B cell (primary cell): ENCODE measurements around the gene AQP10. TPM values are rescaled to one million over a fixed set of nuclear protein-coding genes. Genes with fewer than 3 reads are reported as not detected.

ENCODE experiments used
- ATAC-seq: fragments of 200-7000 bp; cut with Tn5 transposase; one replicate; pipeline ENCODE4 v1.10.0; 2021; ENCODE audit warnings: low read depth, mild to moderate bottlenecking, moderate number of reproducible peaks, moderate library complexity
- CTCF ChIA-PET: fragments of 350-600 bp; sonication (Branson Sonifier 250); formaldehyde crosslinking; loops from one replicate; lab custom pipeline; 2021; ENCODE audit warnings: antibody characterized with exemption, inconsistent platforms; lab: Charles Lee
- POLR2A ChIA-PET: fragments of 350-600 bp; sonication (Branson Sonifier 250); formaldehyde crosslinking; loops from one replicate; lab custom pipeline; 2021; ENCODE audit warnings: antibody characterized with exemption; lab: Charles Lee
- DNase-seq: peaks from one replicate; pipeline ENCODE4 v3.0.0; 2013
- H2AFZ ChIP-seq: 2 replicates; pipeline ENCODE4 v1.6.1; 2012; ENCODE audit warnings: mild to moderate bottlenecking, low read depth, low read length; ENCODE audit not compliant: insufficient read depth, poor library complexity, severe bottlenecking
- H3K27ac ChIP-seq, 2 donors: 1 replicate in 1 of 2; 2 replicates in 1 of 2; pipeline ENCODE4 v1.5.1; 2012 to 2013; ENCODE audit warnings: low read length in 2 of 2, mild to moderate bottlenecking in 2 of 2, moderate library complexity in 1 of 2
- H3K27me3 ChIP-seq, 4 experiments: fragments of 200-600 bp in 1 of 4; sonication (generic) in 1 of 4; replicated peaks in 1 of 4; 1 replicate in 2 of 4; 2 replicates in 2 of 4; pipeline versions ENCODE4 v1.6.1 to v1.7.0; 2013 to 2016; ENCODE audit warnings: low read length in 3 of 4, mild to moderate bottlenecking in 2 of 4, mixed read lengths in 1 of 4, moderate library complexity in 1 of 4; ENCODE audit not compliant: insufficient read depth in 4 of 4, control insufficient read depth in 3 of 4; ENCODE audit errors: control extremely low read depth in 1 of 4
- H3K36me3 ChIP-seq, 2 experiments: replicated peaks in 1 of 2; 1 replicate in 1 of 2; 2 replicates in 1 of 2; pipeline versions ENCODE4 v1.6.1 to v1.7.1; 2013; ENCODE audit warnings: low read length in 1 of 2; ENCODE audit not compliant: insufficient read depth in 2 of 2, control insufficient read depth in 1 of 2; ENCODE audit errors: control extremely low read depth in 1 of 2, extremely low read depth in 1 of 2
- H3K4me1 ChIP-seq, 2 donors: fragments of 200-600 bp in 1 of 2; sonication (generic) in 1 of 2; 1 replicate in 1 of 2; 2 replicates in 1 of 2; pipeline versions ENCODE4 v1.5.1 to v1.6.1; 2013 to 2017; ENCODE audit warnings: low read length in 2 of 2; ENCODE audit not compliant: control insufficient read depth in 2 of 2, insufficient read depth in 2 of 2
- H3K4me2 ChIP-seq: replicated peaks from 2 replicates; pipeline ENCODE3; 2012; ENCODE audit warnings: mild to moderate bottlenecking, low read depth, low read length; ENCODE audit not compliant: poor library complexity, severe bottlenecking
- H3K4me3 ChIP-seq, 5 experiments: fragments of 200-600 bp in 1 of 5; sonication (generic) in 1 of 5; 1 replicate in 3 of 5; 2 replicates in 2 of 5; pipeline versions ENCODE4 v1.5.1 to v1.7.0; 2011 to 2016; ENCODE audit warnings: low read length in 4 of 5, mild to moderate bottlenecking in 4 of 5, low read depth in 2 of 5, control low read depth in 1 of 5, moderate library complexity in 1 of 5; ENCODE audit not compliant: insufficient read depth in 1 of 5; ENCODE audit errors: control extremely low read depth in 1 of 5, extremely low read depth in 1 of 5
- H3K79me2 ChIP-seq: fragments of 200-600 bp; sonication (generic); one replicate; pipeline ENCODE4 v1.6.0; 2016; ENCODE audit warnings: low read length; ENCODE audit not compliant: control insufficient read depth, insufficient read depth
- H3K9ac ChIP-seq: fragments of 200-600 bp; sonication (generic); 2 replicates; pipeline ENCODE4 v1.6.1; 2017; ENCODE audit warnings: mild to moderate bottlenecking, low read length, moderate library complexity
- H3K9me3 ChIP-seq, 3 donors: one replicate each; pipeline versions ENCODE4 v1.6.1 to v1.7.1; 2013; ENCODE audit warnings: low read length in 2 of 3; ENCODE audit not compliant: control insufficient read depth in 2 of 3, insufficient read depth in 1 of 3; ENCODE audit errors: control extremely low read depth in 1 of 3
- H4K20me1 ChIP-seq: 2 replicates; pipeline ENCODE4 v1.6.0; 2012; ENCODE audit warnings: mild to moderate bottlenecking, low read length; ENCODE audit not compliant: insufficient read depth, control insufficient read depth, poor library complexity, severe bottlenecking
- H3K27ac Mint-ChIP-seq: one replicate; pipeline ENCODE4 v1.8.0; 2021; ENCODE audit warnings: mixed read lengths
- H3K27me3 Mint-ChIP-seq: one replicate; pipeline ENCODE4 v1.8.0; 2021; ENCODE audit warnings: mixed read lengths
- H3K4me1 Mint-ChIP-seq: one replicate; pipeline ENCODE4 v1.8.0; 2021; ENCODE audit warnings: mixed read lengths
- H3K4me3 Mint-ChIP-seq: one replicate; pipeline ENCODE4 v1.8.0; 2021; ENCODE audit warnings: mixed read lengths
- H3K9me3 Mint-ChIP-seq: one replicate; pipeline ENCODE4 v1.8.0; 2022; ENCODE audit warnings: mixed read lengths; ENCODE audit not compliant: insufficient read depth
- CTCF ChIP-seq: fragments of 200-600 bp; IDR thresholded peaks from one replicate; pipeline ENCODE4 v1.8.0; 2022; ENCODE audit warnings: antibody characterized with exemption, mild to moderate bottlenecking
- EZH2 ChIP-seq: IDR thresholded peaks from 2 replicates; pipeline ENCODE4 v1.6.1; 2012; ENCODE audit warnings: borderline replicate concordance, low read depth, mild to moderate bottlenecking, moderate library complexity, low read length; ENCODE audit not compliant: insufficient read depth, poor library complexity, severe bottlenecking
- WGBS: methylation state at CpG from one replicate; pipeline ENCODE4 v1.1.5; 2013; ENCODE audit warnings: missing lambda C conversion rate; ENCODE audit not compliant: insufficient coverage; 5-methylcytosine and 5-hydroxymethylcytosine counted together
- intact Hi-C: fragments of 100-400 bp; cut with micrococcal nuclease; formaldehyde crosslinking; loops from one replicate; pipeline ENCODE4 v1.10.0; 2022
- polyA plus RNA-seq: library from polyadenylated mRNA; depleted of rRNA; stranded (reverse); fragments of >200 nt; gene quantifications from 2 replicates; pipeline ENCODE4 v1.2.3, GENCODE V29; 2012
- total RNA-seq, 2 donors: library from RNA; stranded (reverse); fragments of 120-200 nt in 1 of 2; gene quantifications; 1 replicate in 1 of 2; 2 replicates in 1 of 2; pipeline versions ENCODE4 v1.2.3 to v1.2.4, GENCODE V29; 2013 to 2022

AQP10 gene
- total and polyA plus RNA-seq, 2 donors (not counting 1 experiment from before 2014, with no cell fraction given): 0.06 TPM; not detected in 1

DNA sequence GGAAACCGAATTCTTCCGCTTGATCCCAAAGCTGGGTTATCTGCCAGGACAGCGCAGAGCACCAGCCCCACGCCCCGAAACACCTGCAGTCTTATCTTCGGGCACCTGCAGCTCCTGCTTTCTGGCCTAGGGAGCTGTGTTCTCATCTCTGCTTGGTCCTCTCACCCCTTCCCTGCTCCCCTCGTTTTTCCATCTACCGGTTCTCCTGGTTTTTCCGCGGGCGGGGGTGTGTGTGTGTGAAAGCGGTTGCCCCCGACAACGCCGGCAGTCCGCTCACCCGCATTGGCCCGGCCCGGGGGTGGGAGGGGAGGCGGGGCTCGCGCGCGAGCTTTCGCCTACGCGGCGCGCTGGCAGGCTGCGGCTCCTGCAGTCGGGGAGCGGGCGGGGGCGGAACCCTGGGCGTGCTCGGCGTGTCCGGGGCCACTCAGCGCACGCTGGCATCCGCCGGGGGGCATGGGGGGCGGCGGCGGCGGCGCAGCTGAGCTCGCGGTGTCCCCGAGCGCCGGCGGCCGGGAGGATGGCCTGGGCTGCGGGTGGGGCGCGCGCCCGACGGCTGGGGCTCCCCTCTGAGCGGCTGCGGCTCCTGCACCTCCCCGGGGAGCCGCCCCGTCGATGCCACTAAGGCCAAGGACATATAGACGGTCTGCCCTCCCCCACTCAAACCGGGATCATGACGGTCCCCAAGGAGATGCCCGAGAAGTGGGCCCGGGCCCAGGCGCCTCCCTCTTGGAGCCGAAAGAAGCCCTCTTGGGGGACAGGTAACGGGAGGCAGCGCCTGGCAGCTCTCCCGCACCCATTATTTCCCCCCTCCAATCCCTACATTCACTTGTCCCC, 7.6 kb downstream of the AQP10 start:
- H3K27ac Mint-ChIP-seq: peak overlapping the region; percentile 86
- Histone ChIP-seq H3K4me2 (peak overlapping the region; percentile 92), H3K4me3 (peak overlapping the region; percentile 38 to 87 (median 56)), H2AFZ (peak overlapping the region; percentile 50), H3K36me3 (peaks cover 0 to 21% of the 10 kb centered on the region in 2 experiments), H3K27ac (peak overlapping the region; percentile 37 to 48), H3K9ac (peak overlapping the region; percentile 65), H3K79me2 (no peaks in the 10 kb centered on the region), H3K27me3 (no peaks in the 10 kb centered on the region), H3K4me1 (peaks cover 39 to 56% of the 10 kb centered on the region in 2 donors), H3K9me3 (no peaks in the 10 kb centered on the region), H4K20me1 (peaks cover 14% of the 10 kb centered on the region)
- H3K4me3 Mint-ChIP-seq: peak overlapping the region; percentile 88
- TF ChIP-seq EZH2 (no peak), CTCF (no peak)
- H3K27me3 Mint-ChIP-seq: no peaks in the 10 kb centered on the region
- ChIA-PET CTCF (interaction anchor here (0.9 to 8.8 kb wide), 6 partner anchors 7 to 608 kb away, joined by 3 to 148 read pairs (median 4); partner anchors contain the start of gene PMVK), POLR2A (interaction anchor here (0.5 kb wide), 1 partner anchor 1530 kb away, joined by 3 read pairs; no protein-coding TSS in a partner anchor)
- DNase-seq: peak; percentile 85
- H3K9me3 Mint-ChIP-seq: no peaks in the 10 kb centered on the region
- intact Hi-C loops: loop anchor here (1.0 to 10.0 kb wide), 7 partner anchors 76 to 1954 kb away; partner anchors contain the start of genes IL6R, PMVK, SMG5 and TMEM79
- peaks cover 52% of the 10 kb centered on the region for H3K4me1 Mint-ChIP-seq
- 5% methylated on average over 66 of the region's 76 CpGs for WGBS
- peak; percentile 65 for ATAC-seq
